GM12878 (cell line): ENCODE results near the gene PSMB10. TPM values are rescaled to one million over a fixed set of nuclear protein-coding genes. Genes with fewer than 3 reads are reported as not detected.

Experiments
- ATAC-seq: fragments of 200-7000 bp; cut with Tn5 transposase; 3 replicates; pipeline ENCODE4 v1.9.1; 2020; ENCODE audit warnings: mild to moderate bottlenecking, moderate library complexity
- BruUV-seq: library from RNA; stranded (reverse); fragments of 400-500 nt; replicated peaks from 2 replicates; lab custom pipeline; 2021; lab: Mats Ljungman, UMichigan
- CTCF ChIA-PET: fragments of 300-600 bp; sonication (Branson Sonifier 250); formaldehyde crosslinking; extraction: SDS; loops from one replicate; lab custom pipeline; 2021; ENCODE audit warnings: inconsistent platforms; lab: Yijun Ruan, JAX
- POLR2A ChIA-PET: fragments of 350-600 bp; formaldehyde crosslinking; extraction: SDS; loops from one replicate; lab custom pipeline; 2021; ENCODE audit warnings: inconsistent platforms; lab: Charles Lee
- RAD21 ChIA-PET: fragments of 300-600 bp; sonication (Branson Sonifier 250); formaldehyde crosslinking; loops from one replicate; lab custom pipeline; 2023; ENCODE audit warnings: antibody characterized with exemption; ENCODE audit not compliant: unreplicated experiment; lab: Charles Lee
- SMC1A ChIA-PET: fragments of 300-600 bp; sonication (Branson Sonifier 250); formaldehyde crosslinking; loops from one replicate; lab custom pipeline; 2023; ENCODE audit not compliant: unreplicated experiment, uncharacterized antibody; lab: Charles Lee
- DNase-seq: peaks from one replicate; pipeline ENCODE4 v3.0.0-alpha.2; 2011; ENCODE audit warnings: low read depth, low spot score
- FAIRE-seq: peaks from 3 replicates; lab custom pipeline; 2011; peaks lifted over from hg19 to GRCh38; lab: Jason Lieb, UNC
- H2AFZ ChIP-seq: 2 replicates; pipeline ENCODE4 v1.6.0; 2011; ENCODE audit warnings: low read depth, low read length, control low read depth; ENCODE audit not compliant: control insufficient read depth
- H3K27ac ChIP-seq: 2 replicates; pipeline ENCODE4 v1.5.1; 2011; ENCODE audit warnings: control low read depth; ENCODE audit not compliant: control insufficient read depth, insufficient read depth
- H3K27me3 ChIP-seq, 2 experiments: replicated peaks in 1 of 2; 2 replicates each; pipeline versions ENCODE4 v1.6.0 to v1.6.1; 2011; ENCODE audit warnings: low read length in 1 of 2; ENCODE audit not compliant: control insufficient read depth in 2 of 2, insufficient read depth in 2 of 2
- H3K36me3 ChIP-seq, 2 experiments: 2 replicates each; pipeline ENCODE4 v1.5.1; 2011; ENCODE audit warnings: low read length in 1 of 2; ENCODE audit not compliant: control insufficient read depth in 2 of 2, insufficient read depth in 2 of 2
- H3K4me1 ChIP-seq: 2 replicates; pipeline ENCODE4 v1.6.1; 2011; ENCODE audit warnings: mild to moderate bottlenecking, low read length, moderate library complexity, mixed read lengths; ENCODE audit not compliant: control insufficient read depth, insufficient read depth
- H3K4me2 ChIP-seq: 2 replicates; pipeline ENCODE4 v1.6.0; 2011; ENCODE audit warnings: control low read depth; ENCODE audit not compliant: control insufficient read depth, insufficient read depth
- H3K4me3 ChIP-seq: fragments of 200-600 bp; sonication (generic); 2 replicates; pipeline ENCODE4 v1.5.1; 2016
- H3K79me2 ChIP-seq: 2 replicates; pipeline ENCODE4 v1.6.0; 2011; ENCODE audit warnings: low read length; ENCODE audit not compliant: control insufficient read depth, insufficient read depth
- H3K9ac ChIP-seq: 2 replicates; pipeline ENCODE4 v1.8.0; 2011; ENCODE audit warnings: low read length, control low read depth, mixed read lengths; ENCODE audit not compliant: control insufficient read depth, insufficient read depth
- H3K9me3 ChIP-seq: replicated peaks from 3 replicates; pipeline ENCODE4 v1.5.1; 2011; ENCODE audit warnings: mild to moderate bottlenecking, low read length; ENCODE audit not compliant: control insufficient read depth, insufficient read depth
- H4K20me1 ChIP-seq: 2 replicates; pipeline ENCODE4 v1.6.0; 2011; ENCODE audit not compliant: control insufficient read depth, insufficient read depth
- CBX5 ChIP-seq: sonication (generic); IDR thresholded peaks from 2 replicates; pipeline ENCODE4 v1.6.1; 2016; ENCODE audit warnings: low read depth, moderate library complexity, mild to moderate bottlenecking, inconsistent platforms
- TARDBP ChIP-seq: IDR thresholded peaks from 2 replicates; pipeline ENCODE4 v1.6.1; 2016; ENCODE audit warnings: borderline replicate concordance
- WGBS: methylation state at CpG from one replicate; pipeline ENCODE4 v1.1.6; 2016; ENCODE audit warnings: low lambda C conversion rate; ENCODE audit not compliant: insufficient replicate concordance, insufficient coverage; ENCODE audit errors: missing lambda C conversion rate; 5-methylcytosine and 5-hydroxymethylcytosine counted together
- in situ Hi-C: fragments of 300-500 bp; cut with MboI; formaldehyde crosslinking; loops from 9 replicates; pipeline ENCODE4 v1.14.3; 2018; ENCODE audit warnings: mixed read lengths
- intact Hi-C: fragments of 100-400 bp; cut with micrococcal nuclease; formaldehyde crosslinking; loops from one replicate; pipeline ENCODE4 v1.14.2; 2022; ENCODE audit not compliant: unreplicated experiment
- polyA plus RNA-seq, 11 experiments: library from polyadenylated mRNA; depleted of rRNA in 4 of 11; unstranded in 6 of 11; stranded (reverse) in 5 of 11; fragments of >200 nt; fragmentation: Nextera tagmentation in 4 of 11; fragmentation: Illumina TruSeq in 1 of 11; extraction: Ambion mirVana in 4 of 11; extraction: Trizol in 1 of 11; gene quantifications; 1 replicate in 1 of 11; 2 replicates in 10 of 11; pipeline versions ENCODE4 v1.2.1 to v1.2.3, GENCODE V29; 2011 to 2016; ENCODE audit warnings: inconsistent platforms in 2 of 11, missing spikeins in 2 of 11, low read depth in 1 of 11
- total RNA-seq, 4 experiments: library from RNA; depleted of rRNA in 3 of 4; stranded (reverse); fragments of >200 nt in 3 of 4; fragmentation: Illumina TruSeq in 1 of 4; extraction: Trizol in 1 of 4; gene quantifications; 2 replicates each; pipeline versions ENCODE4 v1.2.1 to v1.2.3, GENCODE V29; 2013 to 2021
- TF ChIP-seq, protein P1 (sequence below): fragments of 450-650 bp; IDR thresholded peaks from 2 replicates; pipeline ENCODE4 v1.6.1; 2017; ENCODE audit warnings: borderline replicate concordance
- TF ChIP-seq, protein P2 (sequence below): IDR thresholded peaks from 2 replicates; pipeline ENCODE4 v1.6.1; 2012; ENCODE audit warnings: low read depth, low read length, improper control_type of control experiment
- TF ChIP-seq, protein P3 (sequence below): fragments of 450-650 bp; conservative IDR thresholded peaks from 2 replicates; pipeline ENCODE4 v1.6.1; 2017; ENCODE audit warnings: mild to moderate bottlenecking, moderate library complexity

PSMB10 gene
- total and polyA plus RNA-seq, 10 of the 15 experiments (the other 5 are each of a cell fraction or from before 2014, with no cell fraction given): 24.1 to 308 (median 151) TPM

DNA sequence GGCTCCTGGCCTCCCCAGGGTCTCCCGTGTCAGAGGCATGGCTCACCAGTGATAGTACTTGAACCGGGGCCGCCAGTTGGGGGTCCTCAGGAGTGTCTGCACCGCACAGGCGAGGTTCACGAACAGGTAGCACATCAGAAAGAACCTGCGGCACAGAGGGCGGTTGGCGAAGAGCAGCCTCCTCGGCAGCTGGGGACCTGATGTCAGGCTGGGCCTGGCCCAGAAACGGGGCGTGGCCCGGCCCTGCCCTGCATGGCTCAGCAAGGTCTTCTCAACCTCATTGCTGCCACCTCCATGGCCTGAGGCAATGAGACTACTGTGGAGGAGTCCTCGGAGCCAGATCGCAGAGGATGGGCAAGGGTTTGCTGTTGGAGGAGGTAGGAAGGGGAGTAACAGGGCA lies 11.4 kb upstream of the PSMB10 start:
- ChIA-PET CTCF (interaction anchor here (0.6 kb wide), 1 partner anchor 92 kb away, joined by 3 read pairs; no protein-coding TSS in a partner anchor), POLR2A (no interaction called here)
- no peak overlapping the region for H3K9ac ChIP-seq

DNA sequence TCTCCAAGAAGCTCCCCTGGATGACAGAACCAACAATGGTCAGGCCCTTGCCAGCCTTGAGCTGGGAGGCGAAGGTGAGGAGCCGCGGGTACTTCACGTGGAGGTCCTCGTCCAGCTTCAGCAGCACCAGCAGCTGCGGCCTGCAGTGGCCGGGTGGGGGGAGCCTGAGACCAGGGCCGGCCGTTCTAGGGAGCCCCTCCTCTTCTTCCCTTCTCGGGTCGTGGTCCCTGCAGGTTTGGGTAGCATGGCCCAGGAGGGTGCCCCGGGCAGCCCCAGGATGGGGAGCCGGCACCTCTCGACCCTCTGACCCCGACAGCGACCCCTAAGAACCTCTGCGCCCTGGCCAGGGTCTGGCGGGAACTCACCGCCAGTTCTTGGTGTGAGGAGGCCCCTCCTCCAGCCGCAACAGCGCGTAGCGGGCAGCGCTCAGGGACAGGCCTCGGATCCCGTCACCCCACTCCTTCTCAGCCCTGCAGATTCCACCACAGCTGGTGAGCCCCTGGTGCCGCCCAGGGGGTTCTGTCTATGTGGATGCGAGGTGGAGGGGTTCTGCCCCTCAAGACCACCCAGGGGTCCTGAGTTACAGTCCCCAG lies 10.4 kb upstream of the PSMB10 start:
- ChIA-PET POLR2A (interaction anchor here (0.5 to 1.1 kb wide), 2 partner anchors 9 to 54 kb away, joined by 3 read pairs; no protein-coding TSS in a partner anchor), CTCF (interaction anchor here (0.9 kb wide), 1 partner anchor 94 kb away, joined by 3 read pairs; no protein-coding TSS in a partner anchor), SMC1A (no interaction called here), RAD21 (interaction anchor here (0.6 kb wide), 1 partner anchor 129 kb away, joined by 3 read pairs; no protein-coding TSS in a partner anchor)
- H3K27me3 ChIP-seq: no peaks in the 10 kb centered on the region
- intact Hi-C loops: no loop called here
- DNase-seq (no peak), FAIRE-seq (no peak), ATAC-seq (no peak)
- no peaks in the 10 kb centered on the region for H3K79me2 ChIP-seq
- H3K9ac ChIP-seq: no peak overlapping the region
- BruUV-seq: no TSS peak
- in situ Hi-C loops: no loop called here
- 94% methylated on average over 28 of the region's 28 CpGs for WGBS
- no peak overlapping the region for H3K4me3 ChIP-seq
- no peak overlapping the region for H3K27ac ChIP-seq
- peaks cover 1% of the 10 kb centered on the region; the same call in 1 of the 2 replicates for H3K4me1 ChIP-seq
- no peak overlapping the region for H3K4me2 ChIP-seq
- no peaks in the 10 kb centered on the region for H3K9me3 ChIP-seq
- no peaks in the 10 kb centered on the region for H4K20me1 ChIP-seq
- no peak overlapping the region for H2AFZ ChIP-seq
- peaks cover 0 to 14% of the 10 kb centered on the region in 2 experiments; a peak in 3 of 4 replicates for H3K36me3 ChIP-seq
- TF ChIP-seq TARDBP: no peak
- TF ChIP-seq CBX5: no peak
- TF ChIP-seq, protein P1, sequence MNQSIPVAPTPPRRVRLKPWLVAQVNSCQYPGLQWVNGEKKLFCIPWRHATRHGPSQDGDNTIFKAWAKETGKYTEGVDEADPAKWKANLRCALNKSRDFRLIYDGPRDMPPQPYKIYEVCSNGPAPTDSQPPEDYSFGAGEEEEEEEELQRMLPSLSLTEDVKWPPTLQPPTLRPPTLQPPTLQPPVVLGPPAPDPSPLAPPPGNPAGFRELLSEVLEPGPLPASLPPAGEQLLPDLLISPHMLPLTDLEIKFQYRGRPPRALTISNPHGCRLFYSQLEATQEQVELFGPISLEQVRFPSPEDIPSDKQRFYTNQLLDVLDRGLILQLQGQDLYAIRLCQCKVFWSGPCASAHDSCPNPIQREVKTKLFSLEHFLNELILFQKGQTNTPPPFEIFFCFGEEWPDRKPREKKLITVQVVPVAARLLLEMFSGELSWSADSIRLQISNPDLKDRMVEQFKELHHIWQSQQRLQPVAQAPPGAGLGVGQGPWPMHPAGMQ: no peak
- TF ChIP-seq, protein P2, sequence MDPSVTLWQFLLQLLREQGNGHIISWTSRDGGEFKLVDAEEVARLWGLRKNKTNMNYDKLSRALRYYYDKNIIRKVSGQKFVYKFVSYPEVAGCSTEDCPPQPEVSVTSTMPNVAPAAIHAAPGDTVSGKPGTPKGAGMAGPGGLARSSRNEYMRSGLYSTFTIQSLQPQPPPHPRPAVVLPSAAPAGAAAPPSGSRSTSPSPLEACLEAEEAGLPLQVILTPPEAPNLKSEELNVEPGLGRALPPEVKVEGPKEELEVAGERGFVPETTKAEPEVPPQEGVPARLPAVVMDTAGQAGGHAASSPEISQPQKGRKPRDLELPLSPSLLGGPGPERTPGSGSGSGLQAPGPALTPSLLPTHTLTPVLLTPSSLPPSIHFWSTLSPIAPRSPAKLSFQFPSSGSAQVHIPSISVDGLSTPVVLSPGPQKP: no peak

More for the DNA sequence above, 11.4 kb upstream of the PSMB10 start:
- H3K4me3 ChIP-seq: no peak overlapping the region
- no peak overlapping the region for H2AFZ ChIP-seq
- intact Hi-C loops: no loop called here
- peaks cover 3% of the 10 kb centered on the region; the same call in 1 of the 2 replicates for H3K4me1 ChIP-seq
- in situ Hi-C loops: no loop called here
- TF ChIP-seq, protein P3, sequence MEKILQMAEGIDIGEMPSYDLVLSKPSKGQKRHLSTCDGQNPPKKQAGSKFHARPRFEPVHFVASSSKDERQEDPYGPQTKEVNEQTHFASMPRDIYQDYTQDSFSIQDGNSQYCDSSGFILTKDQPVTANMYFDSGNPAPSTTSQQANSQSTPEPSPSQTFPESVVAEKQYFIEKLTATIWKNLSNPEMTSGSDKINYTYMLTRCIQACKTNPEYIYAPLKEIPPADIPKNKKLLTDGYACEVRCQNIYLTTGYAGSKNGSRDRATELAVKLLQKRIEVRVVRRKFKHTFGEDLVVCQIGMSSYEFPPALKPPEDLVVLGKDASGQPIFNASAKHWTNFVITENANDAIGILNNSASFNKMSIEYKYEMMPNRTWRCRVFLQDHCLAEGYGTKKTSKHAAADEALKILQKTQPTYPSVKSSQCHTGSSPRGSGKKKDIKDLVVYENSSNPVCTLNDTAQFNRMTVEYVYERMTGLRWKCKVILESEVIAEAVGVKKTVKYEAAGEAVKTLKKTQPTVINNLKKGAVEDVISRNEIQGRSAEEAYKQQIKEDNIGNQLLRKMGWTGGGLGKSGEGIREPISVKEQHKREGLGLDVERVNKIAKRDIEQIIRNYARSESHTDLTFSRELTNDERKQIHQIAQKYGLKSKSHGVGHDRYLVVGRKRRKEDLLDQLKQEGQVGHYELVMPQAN: no peak
- no peak overlapping the region for H3K27ac ChIP-seq
- no TSS peak for BruUV-seq
- H3K79me2 ChIP-seq: no peaks in the 10 kb centered on the region
- ATAC-seq (no peak), DNase-seq (no peak), FAIRE-seq (no peak)
- 88% methylated on average over 15 of the region's 15 CpGs for WGBS
- H3K9me3 ChIP-seq: no peaks in the 10 kb centered on the region
- H3K4me2 ChIP-seq: no peak overlapping the region
- H3K27me3 ChIP-seq: no peaks in the 10 kb centered on the region
- peaks cover 0 to 14% of the 10 kb centered on the region in 2 experiments; a peak in 3 of 4 replicates for H3K36me3 ChIP-seq
- SMC1A ChIA-PET: no interaction called here
- no peaks in the 10 kb centered on the region for H4K20me1 ChIP-seq
- RAD21 ChIA-PET: no interaction called here
